IMR-90 (cell line): ENCODE measurements around the gene PARD6G. TPM values are rescaled to one million over a fixed set of nuclear protein-coding genes. Genes with fewer than 3 reads are reported as not detected.

ENCODE experiments used
- ATAC-seq: fragments of 200-7000 bp; cut with Tn5 transposase; 2 replicates; pipeline ENCODE4 v1.9.1; 2020; ENCODE audit warnings: low read depth, mild to moderate bottlenecking, moderate library complexity
- BruUV-seq: library from RNA; stranded (reverse); fragments of 400-500 nt; replicated peaks from 2 replicates; lab custom pipeline; 2021; lab: Mats Ljungman, UMichigan
- CTCF ChIA-PET: fragments of 300-600 bp; formaldehyde crosslinking; extraction: SDS; loops from one replicate; lab custom pipeline; 2021; ENCODE audit warnings: antibody characterized with exemption; lab: Yijun Ruan, JAX
- POLR2A ChIA-PET: fragments of 300-600 bp; sonication (Branson Sonifier 250); formaldehyde crosslinking; loops from one replicate; lab custom pipeline; 2022; ENCODE audit warnings: antibody characterized with exemption; ENCODE audit not compliant: unreplicated experiment; lab: Charles Lee
- DNase-seq: peaks from one replicate; pipeline ENCODE4 v3.0.0; 2013
- H2AFZ ChIP-seq: replicated peaks from 2 replicates; pipeline ENCODE3; 2013; ENCODE audit warnings: low read length, mild to moderate bottlenecking; ENCODE audit not compliant: poor library complexity
- H2AK5ac ChIP-seq: 2 replicates; pipeline ENCODE4 v1.6.1; 2013; ENCODE audit warnings: low read depth, low read length, inconsistent platforms
- H2AK9ac ChIP-seq: replicated peaks from 2 replicates; pipeline ENCODE3; 2013; ENCODE audit warnings: mild to moderate bottlenecking, low read depth, low read length, moderate library complexity; ENCODE audit not compliant: poor library complexity
- H2BK120ac ChIP-seq: 2 replicates; pipeline ENCODE4 v1.6.1; 2013; ENCODE audit warnings: low read depth, low read length, inconsistent platforms
- H2BK15ac ChIP-seq: 3 replicates; pipeline ENCODE4 v1.6.1; 2013; ENCODE audit warnings: low read depth, low read length, inconsistent platforms
- H2BK20ac ChIP-seq: 2 replicates; pipeline ENCODE4 v1.6.1; 2013; ENCODE audit warnings: low read depth, mild to moderate bottlenecking, inconsistent platforms, low read length, moderate library complexity
- H2BK5ac ChIP-seq: 2 replicates; pipeline ENCODE4 v1.6.1; 2013; ENCODE audit warnings: mild to moderate bottlenecking, low read depth, low read length, inconsistent platforms; ENCODE audit not compliant: poor library complexity, severe bottlenecking
- H3K14ac ChIP-seq: replicated peaks from 2 replicates; pipeline ENCODE4 v1.6.1; 2013; ENCODE audit warnings: low read depth, low read length, inconsistent platforms
- H3K18ac ChIP-seq: 2 replicates; pipeline ENCODE4 v1.6.1; 2013; ENCODE audit warnings: low read depth, low read length, control low read depth
- H3K23ac ChIP-seq: 2 replicates; pipeline ENCODE4 v1.6.1; 2013; ENCODE audit warnings: low read depth, low read length, inconsistent platforms
- H3K27ac ChIP-seq: 2 replicates; pipeline ENCODE4 v1.5.1; 2013; ENCODE audit warnings: mild to moderate bottlenecking, control low read depth, low read length; ENCODE audit not compliant: insufficient read depth
- H3K27me3 ChIP-seq: 2 replicates; pipeline ENCODE4 v1.6.1; 2013; ENCODE audit warnings: low read length; ENCODE audit not compliant: control insufficient read depth, insufficient read depth
- H3K36me3 ChIP-seq: 2 replicates; pipeline ENCODE4 v1.6.1; 2013; ENCODE audit warnings: low read length, mixed read lengths; ENCODE audit not compliant: control insufficient read depth, insufficient read depth
- H3K4ac ChIP-seq: 2 replicates; pipeline ENCODE4 v1.6.1; 2013; ENCODE audit warnings: low read depth, low read length, inconsistent platforms
- H3K4me1 ChIP-seq: 2 replicates; pipeline ENCODE4 v1.6.1; 2013; ENCODE audit warnings: low read length, mixed read lengths; ENCODE audit not compliant: control insufficient read depth, insufficient read depth
- H3K4me2 ChIP-seq: 2 replicates; pipeline ENCODE4 v1.6.1; 2013; ENCODE audit warnings: low read depth, mild to moderate bottlenecking, control low read depth, low read length, moderate library complexity
- H3K4me3 ChIP-seq: 2 replicates; pipeline ENCODE4 v1.5.1; 2013; ENCODE audit warnings: low read depth, mild to moderate bottlenecking, control low read depth, low read length, moderate library complexity; ENCODE audit not compliant: insufficient read depth
- H3K56ac ChIP-seq: 2 replicates; pipeline ENCODE4 v1.6.1; 2013; ENCODE audit warnings: low read length, inconsistent platforms; ENCODE audit not compliant: insufficient read depth; ENCODE audit errors: extremely low read depth
- H3K79me1 ChIP-seq, 2 experiments: 2 replicates each; pipeline ENCODE4 v1.6.1; 2013; ENCODE audit warnings: low read length in 2 of 2, inconsistent platforms in 1 of 2, low read depth in 1 of 2
- H3K9ac ChIP-seq: 2 replicates; pipeline ENCODE4 v1.6.1; 2013; ENCODE audit warnings: low read depth, low read length, control low read depth
- H3K9me1 ChIP-seq: 2 replicates; pipeline ENCODE4 v1.6.1; 2013; ENCODE audit warnings: low read length, inconsistent platforms; ENCODE audit not compliant: insufficient read depth
- H3K9me3 ChIP-seq: 2 replicates; pipeline ENCODE4 v1.6.1; 2013; ENCODE audit warnings: low read length; ENCODE audit not compliant: control insufficient read depth, insufficient read depth
- H4K20me1 ChIP-seq: 2 replicates; pipeline ENCODE4 v1.6.1; 2013; ENCODE audit warnings: low read length, inconsistent platforms; ENCODE audit not compliant: insufficient read depth
- H4K5ac ChIP-seq: 2 replicates; pipeline ENCODE4 v1.6.1; 2013; ENCODE audit warnings: mild to moderate bottlenecking, low read depth, low read length, control low read depth
- H4K8ac ChIP-seq, 2 experiments: 2 replicates each; pipeline ENCODE4 v1.6.1; 2013; ENCODE audit warnings: low read depth in 2 of 2, low read length in 2 of 2, control low read depth in 1 of 2, inconsistent platforms in 1 of 2
- H4K91ac ChIP-seq: 2 replicates; pipeline ENCODE4 v1.6.1; 2013; ENCODE audit warnings: low read depth, low read length, inconsistent platforms; ENCODE audit not compliant: insufficient read depth
- NFE2L2 ChIP-seq: fragments of 150-350 bp; IDR thresholded peaks from 2 replicates; pipeline ENCODE4 v1.6.1; 2016; ENCODE audit warnings: low read depth, mild to moderate bottlenecking, low read length
- WGBS, 2 experiments: methylation state at CpG; one replicate each; pipeline versions ENCODE4 v1.1.5 to v1.1.7; 2013; ENCODE audit warnings: missing lambda C conversion rate in 2 of 2; ENCODE audit not compliant: insufficient read length in 1 of 2; ENCODE audit errors: extremely low coverage in 2 of 2; 5-methylcytosine and 5-hydroxymethylcytosine counted together
- dilution Hi-C: fragments of 300-500 bp; cut with HindIII; formaldehyde crosslinking; loops from one replicate; pipeline ENCODE4 v1.14.3; 2018; ENCODE audit warnings: low sequenced_read_pairs; ENCODE audit not compliant: unreplicated experiment
- in situ Hi-C: fragments of 300-500 bp; cut with MboI; formaldehyde crosslinking; loops from 3 replicates; pipeline ENCODE4 v1.14.3; 2019; ENCODE audit warnings: low sequenced_read_pairs, inconsistent platforms, mixed read lengths
- intact Hi-C: fragments of 100-400 bp; cut with micrococcal nuclease; formaldehyde crosslinking; loops from 2 replicates; pipeline ENCODE4 v1.10.0; 2022
- polyA plus RNA-seq, 3 experiments: library from polyadenylated mRNA; depleted of rRNA; stranded (reverse); fragments of >200 nt; gene quantifications; 2 replicates each; pipeline ENCODE4 v1.2.3, GENCODE V29; 2012; ENCODE audit warnings: low replicate concordance in 1 of 3
- total RNA-seq: library from RNA; depleted of rRNA; stranded (reverse); fragments of >200 nt; gene quantifications from 2 replicates; pipeline ENCODE4 v1.2.3, GENCODE V29; 2012

PARD6G gene
- total and polyA plus RNA-seq, 2 of the 4 experiments (the other 2 are of a cell fraction): 2.5 to 4.6 TPM

DNA sequence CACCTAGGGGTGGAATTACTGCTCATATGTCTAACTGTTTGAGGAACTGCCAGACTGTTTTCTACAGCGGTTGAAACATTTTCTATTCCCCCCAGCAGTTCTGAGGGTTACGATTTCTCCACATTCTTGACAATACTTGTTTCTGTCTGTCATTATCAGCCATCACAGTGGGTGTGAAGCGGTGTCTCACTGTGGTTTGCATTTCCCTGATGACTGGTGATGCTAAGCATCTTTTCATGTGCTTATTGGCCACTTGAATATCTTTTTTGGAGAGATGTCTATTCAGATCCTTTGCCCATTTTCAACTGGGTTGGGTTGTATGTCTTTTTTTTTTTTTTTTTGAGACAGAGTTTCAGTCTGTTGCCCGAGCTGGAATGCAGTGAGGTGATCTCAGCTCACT, 75.3 kb downstream of the PARD6G start:
- no peak overlapping the region for H2BK120ac ChIP-seq
- no TSS peak for BruUV-seq
- no peak overlapping the region for H3K18ac ChIP-seq
- no peaks in the 10 kb centered on the region for H3K36me3 ChIP-seq
- CTCF ChIA-PET: no interaction called here
- no peak overlapping the region for H2AK9ac ChIP-seq
- H3K9me3 ChIP-seq: no peaks in the 10 kb centered on the region
- no peak overlapping the region for H3K4me3 ChIP-seq
- POLR2A ChIA-PET: no interaction called here
- no peak overlapping the region for H3K27ac ChIP-seq
- H3K14ac ChIP-seq: peak overlapping the region; percentile 34; the same call in 1 of the 2 replicates
- ATAC-seq (no peak), DNase-seq (no peak)
- no peak for TF ChIP-seq NFE2L2
- H2BK5ac ChIP-seq: no peak overlapping the region
- no peak overlapping the region for H3K56ac ChIP-seq
- peaks cover 0 to 7% of the 10 kb centered on the region in 2 experiments; a peak in 1 of 4 replicates for H3K79me1 ChIP-seq
- no peak overlapping the region for H3K9ac ChIP-seq
- H3K4me1 ChIP-seq: peaks cover 4% of the 10 kb centered on the region; the same call in 1 of the 2 replicates
- no peak overlapping the region for H2AK5ac ChIP-seq
- no peak overlapping the region for H3K4ac ChIP-seq
- 100% methylated on average over 1 of the region's 4 CpGs; no CpG with 5 or more reads in 1 of the 2 experiments for WGBS, 2 experiments
- no peak overlapping the region for H2BK15ac ChIP-seq
- H4K5ac ChIP-seq: no peak overlapping the region
- in situ Hi-C loops (no loop called here), dilution Hi-C loops (no loop called here), intact Hi-C loops (no loop called here)
- H2BK20ac ChIP-seq: peak overlapping the region; percentile 62; the same call in 1 of the 2 replicates
- no peaks in the 10 kb centered on the region for H3K27me3 ChIP-seq
- no peak overlapping the region for H2AFZ ChIP-seq
- 0 out of 2 replicates have a peak overlapping the region, but pooled peaks have one; percentile 7 for H3K23ac ChIP-seq
- no peak overlapping the region for H4K8ac ChIP-seq
- H4K91ac ChIP-seq: no peak overlapping the region
- no peaks in the 10 kb centered on the region; the same call in 1 of the 2 replicates for H4K20me1 ChIP-seq
- peaks cover 16% of the 10 kb centered on the region for H3K9me1 ChIP-seq
- H3K4me2 ChIP-seq: no peak overlapping the region
